WTC11 (cell line): ENCODE results near the gene KCNMA1. TPM values are rescaled to one million over a fixed set of nuclear protein-coding genes. Genes with fewer than 3 reads are reported as not detected.

Source experiments
- ATAC-seq: fragments of 200-7000 bp; cut with Tn5 transposase; 2 replicates; pipeline ENCODE4 v1.10.0; 2021; ENCODE audit warnings: mild to moderate bottlenecking, moderate library complexity
- CTCF ChIA-PET: fragments of 300-600 bp; sonication (Branson Sonifier 250); formaldehyde crosslinking; loops from one replicate; lab custom pipeline; 2021; ENCODE audit warnings: antibody characterized with exemption; lab: Charles Lee
- POLR2A ChIA-PET: fragments of 350-600 bp; sonication (Branson Sonifier 250); formaldehyde crosslinking; loops from one replicate; lab custom pipeline; 2021; ENCODE audit warnings: antibody characterized with exemption; lab: Charles Lee
- DNase-seq: peaks from one replicate; pipeline ENCODE4 v3.0.0; 2021; ENCODE audit warnings: low spot score
- H3K27ac Mint-ChIP-seq: 2 replicates; pipeline ENCODE4 v1.8.0; 2021; ENCODE audit warnings: mixed read lengths
- H3K27me3 Mint-ChIP-seq: 2 replicates; pipeline ENCODE4 v1.8.0; 2021; ENCODE audit warnings: low read depth, mild to moderate bottlenecking, moderate library complexity, mixed read lengths
- H3K36me3 Mint-ChIP-seq: 2 replicates; pipeline ENCODE4 v1.8.0; 2021; ENCODE audit warnings: mixed read lengths
- H3K4me1 Mint-ChIP-seq: 2 replicates; pipeline ENCODE4 v1.8.0; 2022; ENCODE audit warnings: mixed read lengths
- H3K4me3 Mint-ChIP-seq: 2 replicates; pipeline ENCODE4 v1.8.0; 2021; ENCODE audit warnings: mild to moderate bottlenecking, moderate library complexity, mixed read lengths
- H3K9me3 Mint-ChIP-seq: 2 replicates; pipeline ENCODE4 v1.8.0; 2021; ENCODE audit warnings: mixed read lengths
- ATF2 ChIP-seq: sonication (generic); formaldehyde crosslinking; IDR thresholded peaks from 2 replicates; pipeline ENCODE4 v1.8.1; 2022; ENCODE audit warnings: low read depth, missing genetic modification reagents, borderline replicate concordance
- ATF3 ChIP-seq: sonication (generic); formaldehyde crosslinking; conservative IDR thresholded peaks from 2 replicates; pipeline ENCODE4 v1.8.1; 2022; ENCODE audit warnings: mild to moderate bottlenecking, missing genetic modification reagents
- ATF6 ChIP-seq: sonication (generic); formaldehyde crosslinking; IDR thresholded peaks from 2 replicates; pipeline ENCODE4 v1.8.1; 2023; ENCODE audit warnings: mild to moderate bottlenecking, missing genetic modification reagents
- CREB1 ChIP-seq: sonication (generic); formaldehyde crosslinking; IDR thresholded peaks from 2 replicates; pipeline ENCODE4 v1.8.0; 2023; ENCODE audit warnings: mild to moderate bottlenecking, missing genetic modification reagents
- CREM ChIP-seq: sonication (generic); formaldehyde crosslinking; IDR thresholded peaks from 2 replicates; pipeline ENCODE4 v1.8.1; 2022; ENCODE audit warnings: mild to moderate bottlenecking, missing genetic modification reagents, moderate library complexity
- E2F1 ChIP-seq: sonication (generic); formaldehyde crosslinking; IDR thresholded peaks from 2 replicates; pipeline ENCODE4 v1.8.0; 2022; ENCODE audit warnings: mild to moderate bottlenecking, missing genetic modification reagents
- E2F4 ChIP-seq: sonication (generic); formaldehyde crosslinking; IDR thresholded peaks from 2 replicates; pipeline ENCODE4 v1.8.1; 2022; ENCODE audit warnings: low read depth, mild to moderate bottlenecking, moderate library complexity, missing genetic modification reagents, borderline replicate concordance
- EMX1 ChIP-seq: fragments of 250-450 bp; sonication (Bioruptor Pico); IDR thresholded peaks from 2 replicates; pipeline ENCODE4 v1.8.0; 2021; ENCODE audit warnings: mild to moderate bottlenecking
- ERG ChIP-seq: fragments of 250-450 bp; sonication (Bioruptor Pico); IDR thresholded peaks from 2 replicates; pipeline ENCODE4 v1.8.0; 2021; ENCODE audit warnings: mild to moderate bottlenecking
- ETV6 ChIP-seq: sonication (generic); formaldehyde crosslinking; IDR thresholded peaks from 2 replicates; pipeline ENCODE4 v1.8.1; 2022; ENCODE audit warnings: mild to moderate bottlenecking, missing genetic modification reagents
- FOXK1 ChIP-seq: sonication (generic); formaldehyde crosslinking; IDR thresholded peaks from 2 replicates; pipeline ENCODE4 v1.8.0; 2022; ENCODE audit warnings: mild to moderate bottlenecking, moderate library complexity, missing genetic modification reagents
- GTF2I ChIP-seq: fragments of 250-450 bp; sonication (Bioruptor Pico); conservative IDR thresholded peaks from 2 replicates; pipeline ENCODE4 v1.4.0; 2021; ENCODE audit warnings: mild to moderate bottlenecking
- HMGA2 ChIP-seq: fragments of 250-450 bp; sonication (Bioruptor Pico); IDR thresholded peaks from 2 replicates; pipeline ENCODE4 v1.4.0; 2021; ENCODE audit warnings: mild to moderate bottlenecking, moderate library complexity
- JUN ChIP-seq: sonication (generic); formaldehyde crosslinking; IDR thresholded peaks from 2 replicates; pipeline ENCODE4 v1.8.0; 2023; ENCODE audit warnings: mild to moderate bottlenecking, missing genetic modification reagents
- KAT7 ChIP-seq: sonication (generic); formaldehyde crosslinking; IDR thresholded peaks from 2 replicates; pipeline ENCODE4 v1.8.1; 2023; ENCODE audit warnings: missing genetic modification reagents, mild to moderate bottlenecking, borderline replicate concordance
- MAX ChIP-seq: sonication (generic); formaldehyde crosslinking; IDR thresholded peaks from 2 replicates; pipeline ENCODE4 v1.8.0; 2022; ENCODE audit warnings: mild to moderate bottlenecking, missing genetic modification reagents
- MLX ChIP-seq: sonication (generic); formaldehyde crosslinking; IDR thresholded peaks from 2 replicates; pipeline ENCODE4 v1.8.1; 2023; ENCODE audit warnings: mild to moderate bottlenecking, missing genetic modification reagents, moderate library complexity
- MXD4 ChIP-seq: fragments of 250-450 bp; sonication (Bioruptor Pico); IDR thresholded peaks from 2 replicates; pipeline ENCODE4 v1.8.0; 2021; ENCODE audit warnings: mild to moderate bottlenecking, moderate library complexity, borderline replicate concordance
- NFATC4 ChIP-seq: fragments of 250-450 bp; sonication (Bioruptor Pico); IDR thresholded peaks from 2 replicates; pipeline ENCODE4 v1.9.0; 2021; ENCODE audit warnings: mild to moderate bottlenecking
- NR2C2 ChIP-seq: sonication (generic); formaldehyde crosslinking; IDR thresholded peaks from 2 replicates; pipeline ENCODE4 v1.8.0; 2022; ENCODE audit warnings: mild to moderate bottlenecking, missing genetic modification reagents
- OVOL2 ChIP-seq: fragments of 250-450 bp; sonication (Bioruptor Pico); IDR thresholded peaks from 2 replicates; pipeline ENCODE4 v1.9.0; 2021; ENCODE audit warnings: mild to moderate bottlenecking, borderline replicate concordance
- SMAD3 ChIP-seq: sonication (generic); formaldehyde crosslinking; IDR thresholded peaks from 2 replicates; pipeline ENCODE4 v1.8.0; 2022; ENCODE audit warnings: missing genetic modification reagents, mild to moderate bottlenecking, borderline replicate concordance
- SOX15 ChIP-seq: fragments of 250-450 bp; sonication (Bioruptor Pico); IDR thresholded peaks from 2 replicates; pipeline ENCODE4 v1.9.0; 2021; ENCODE audit warnings: mild to moderate bottlenecking
- USF1 ChIP-seq: sonication (generic); formaldehyde crosslinking; IDR thresholded peaks from 2 replicates; pipeline ENCODE4 v1.8.0; 2022; ENCODE audit warnings: mild to moderate bottlenecking, missing genetic modification reagents
- ZSCAN18 ChIP-seq: fragments of 250-450 bp; sonication (Bioruptor Pico); IDR thresholded peaks from 2 replicates; pipeline ENCODE4 v2.1.2; 2022; ENCODE audit warnings: mild to moderate bottlenecking, moderate library complexity
- total RNA-seq: library from RNA; stranded (reverse); gene quantifications from 3 replicates; pipeline ENCODE4 v1.2.3, GENCODE V29; 2021

The KCNMA1 gene
- total RNA-seq, 1 experiment from 2014 or later: 7.3 TPM

- TF ChIP-seq HMGA2 (CRISPR knock-in tag): no peak
- TF ChIP-seq NFATC4 (CRISPR knock-in tag): no peak
- TF ChIP-seq, all 79 proteins: peak for 0
Measured at GRCh38 chr10:77068272-77068671, 569.3 kb downstream of the KCNMA1 start (continued).

- Mint-ChIP-seq H3K4me3 (no peak overlapping the region), H3K36me3 (no peaks in the 10 kb centered on the region), H3K9me3 (peaks cover 11% of the 10 kb centered on the region), H3K4me1 (peaks cover 7% of the 10 kb centered on the region), H3K27me3 (no peaks in the 10 kb centered on the region), H3K27ac (no peak overlapping the region)
- DNase-seq: no peak
- no peak for TF ChIP-seq ETV6 (CRISPR knock-in tag)
- TF ChIP-seq MLX (CRISPR knock-in tag): no peak
- TF ChIP-seq ERG: no peak
- TF ChIP-seq GTF2I (CRISPR knock-in tag): no peak
- TF ChIP-seq OVOL2: no peak
- TF ChIP-seq CREB1 (CRISPR knock-in tag): no peak
- TF ChIP-seq EMX1 (CRISPR knock-in tag): no peak
- no peak for TF ChIP-seq ATF3 (CRISPR knock-in tag)
- TF ChIP-seq KAT7: no peak
- TF ChIP-seq MAX (CRISPR knock-in tag): no peak
- no peak for TF ChIP-seq MXD4
- TF ChIP-seq ATF2 (CRISPR knock-in tag): no peak
- TF ChIP-seq FOXK1: no peak
- no peak for TF ChIP-seq E2F1
- no peak for TF ChIP-seq CREM (CRISPR knock-in tag)
- TF ChIP-seq SOX15 (CRISPR knock-in tag): no peak
- no peak for TF ChIP-seq NR2C2
- no peak for TF ChIP-seq USF1 (CRISPR knock-in tag)
- TF ChIP-seq HMGA2 (CRISPR knock-in tag): no peak
- CTCF ChIA-PET: interaction anchor here (1.2 kb wide), 1 partner anchor 25 kb away, joined by 3 read pairs; no protein-coding TSS in a partner anchor
- ATAC-seq: no peak
- POLR2A ChIA-PET: no interaction called here
Measured at GRCh38 chr10:77062381-77062780, 575.2 kb downstream of the KCNMA1 start.

GRCh38 chr10:77060913-77061312, 576.7 kb downstream of the KCNMA1 start:
- POLR2A ChIA-PET: no interaction called here
- no peak for ATAC-seq
- Mint-ChIP-seq H3K4me1 (peaks cover 5% of the 10 kb centered on the region), H3K27me3 (no peaks in the 10 kb centered on the region), H3K4me3 (no peak overlapping the region), H3K36me3 (no peaks in the 10 kb centered on the region), H3K9me3 (peaks cover 5% of the 10 kb centered on the region), H3K27ac (no peak overlapping the region)
- TF ChIP-seq JUN (CRISPR knock-in tag) (no peak), E2F4 (CRISPR knock-in tag) (no peak), ATF6 (CRISPR knock-in tag) (no peak), SMAD3 (CRISPR knock-in tag) (no peak), ZSCAN18 (CRISPR knock-in tag) (no peak)
- CTCF ChIA-PET: no interaction called here
- DNase-seq: no peak
